HG03159 (cell line): Measurements from ENCODE around the gene MSMO1.
"Not testable (repeated sequence)": the region's sequence is repeated elsewhere in the genome, so short reads cannot be mapped to it uniquely, and the experiment has no call there.

Experiments
- ATAC-seq: cut with Tn5 transposase; IDR thresholded peaks from one replicate; pipeline ENCODE4 v1.9.1; 2021; ENCODE audit warnings: mild to moderate bottlenecking, moderate library complexity; ENCODE audit not compliant: unreplicated experiment

The MSMO1 gene

DNA sequence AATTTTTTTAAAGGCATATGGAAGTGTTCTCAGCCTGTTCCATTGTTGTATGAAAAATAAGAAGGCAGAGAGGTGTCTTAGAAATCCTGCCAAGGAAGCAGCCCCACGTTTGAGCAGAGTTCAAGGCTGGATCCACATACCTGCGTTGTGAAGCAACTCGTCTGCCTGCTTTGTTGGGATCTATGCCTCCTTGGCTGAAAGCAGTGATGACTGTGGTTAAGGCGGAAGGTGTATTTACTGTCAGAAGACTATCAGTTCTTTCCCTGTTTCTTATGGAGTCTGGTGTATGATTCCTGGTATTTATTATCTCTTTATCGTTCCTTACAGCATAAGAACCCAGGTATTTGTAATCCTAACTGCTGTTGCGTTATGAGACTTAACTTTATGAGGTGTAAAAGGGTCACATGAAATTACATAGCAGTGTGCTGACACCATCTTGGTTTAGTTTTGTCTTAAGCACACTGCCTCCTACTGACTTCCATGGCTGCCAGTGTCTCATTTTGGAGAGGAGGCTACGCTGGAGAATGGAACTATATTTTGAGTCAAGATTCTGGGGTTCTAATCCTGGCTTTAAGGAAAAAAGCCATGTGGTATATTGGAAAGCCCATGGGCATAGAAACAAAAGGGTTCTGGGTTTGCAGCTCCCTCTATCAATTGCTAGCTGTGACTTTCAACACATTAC, 3.1 kb upstream of the MSMO1 start:
- ATAC-seq = no peak

- ATAC-seq = no peak
These were observed 2.6 kb upstream of the MSMO1 start for GRCh38 chr4:165324918-165325304.

GRCh38 chr4:165325732-165326512, 1.5 kb upstream of the MSMO1 start:
- no peak for ATAC-seq

GRCh38 chr4:165326831-165327210, 648 bp upstream of the MSMO1 start:
- peak; percentile 17 for ATAC-seq

GRCh38 chr4:165328101-165328425, 594 bp downstream of the MSMO1 start:
- peak; percentile 0 for ATAC-seq

- ATAC-seq = no peak
These were observed 1.2 kb downstream of the MSMO1 start for GRCh38 chr4:165328708-165329107.

DNA sequence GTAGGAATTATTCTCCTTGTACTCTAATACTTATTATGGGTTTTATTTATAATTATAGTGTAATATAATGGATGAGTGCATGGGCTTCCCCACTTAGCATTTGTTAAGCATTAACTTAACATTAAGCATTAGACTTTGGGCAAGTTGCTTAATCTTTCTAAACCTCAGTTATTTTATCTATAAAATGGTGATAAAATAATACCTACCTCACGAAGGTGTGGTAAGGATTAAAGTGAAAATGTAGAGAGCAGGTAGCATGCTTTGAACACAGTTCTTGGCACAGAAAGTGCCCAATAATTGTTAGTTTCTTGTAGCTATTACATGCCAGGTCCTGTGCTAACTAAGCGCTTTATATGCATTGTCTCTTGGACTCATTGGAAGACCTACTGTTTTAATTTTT, 2.6 kb downstream of the MSMO1 start:
- ATAC-seq = no peak

- ATAC-seq = no peak
These were observed 3.2 kb downstream of the MSMO1 start for GRCh38 chr4:165330666-165331065.

DNA sequence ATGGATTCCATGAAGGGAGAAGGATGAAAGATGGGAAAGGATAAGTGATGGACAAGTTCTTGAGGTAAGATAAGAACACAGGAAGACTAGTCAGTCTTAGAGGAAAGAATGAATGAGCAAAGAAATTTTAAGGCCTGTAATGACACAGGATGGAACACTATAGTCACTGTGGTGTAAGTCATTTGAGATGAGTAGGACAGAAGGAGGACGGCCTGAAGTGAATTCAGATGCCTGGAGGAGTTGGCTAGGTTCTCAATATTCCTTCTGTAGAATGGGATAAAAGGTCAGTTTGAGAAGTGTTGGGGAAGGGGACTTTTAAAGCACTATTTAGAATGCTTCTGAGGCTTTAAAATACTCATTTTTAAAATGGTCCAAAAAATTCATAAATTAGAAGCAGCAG, 3.9 kb downstream of the MSMO1 start:
- ATAC-seq = no peak

DNA sequence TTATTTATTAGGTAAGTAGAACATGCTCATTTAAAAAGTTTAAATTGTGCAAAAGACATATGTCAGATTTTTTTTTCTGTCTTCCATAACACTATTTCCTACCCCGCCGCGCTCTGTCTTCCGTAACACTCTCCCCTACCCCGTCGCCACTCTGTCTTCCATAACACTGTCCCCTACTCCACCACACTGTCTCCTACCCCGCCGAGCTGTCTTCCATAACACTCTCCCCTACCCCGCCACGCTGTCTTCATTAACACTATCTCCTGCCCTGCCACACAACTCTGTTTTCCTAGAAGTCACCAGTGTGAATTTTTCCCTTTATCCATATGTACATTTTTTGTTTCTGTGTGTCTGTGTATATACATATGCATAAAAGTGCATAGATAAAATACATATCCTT, 4.4 kb downstream of the MSMO1 start:
- no peak for ATAC-seq

GRCh38 chr4:165332502-165332901, 5.0 kb downstream of the MSMO1 start:
- no peak for ATAC-seq

- no peak for ATAC-seq
These were observed 7.8 kb downstream of the MSMO1 start for GRCh38 chr4:165335163-165335703.

DNA sequence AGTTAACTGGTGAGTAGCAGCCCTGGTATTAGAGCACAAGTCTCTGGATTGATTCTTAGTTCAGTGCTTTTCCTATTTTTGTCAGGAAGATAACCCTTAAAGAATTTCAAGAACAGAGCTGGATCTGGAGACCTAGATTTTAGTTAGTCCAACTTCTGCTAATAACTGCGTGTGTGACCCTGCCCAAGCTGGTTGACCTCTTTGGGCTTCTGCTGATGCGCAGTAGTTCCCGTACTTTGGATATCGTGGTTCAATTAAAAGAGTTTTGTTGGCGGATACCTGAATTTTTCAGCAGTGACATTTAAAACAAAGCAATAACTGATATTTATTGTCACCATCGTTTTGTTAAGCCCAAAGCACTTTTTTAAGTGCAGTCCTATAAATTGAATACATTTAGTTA, 9.3 kb downstream of the MSMO1 start:
- ATAC-seq = no peak

GRCh38 chr4:165342340-165342739, 14.9 kb downstream of the MSMO1 start:
- ATAC-seq = not testable (repeated sequence)

DNA sequence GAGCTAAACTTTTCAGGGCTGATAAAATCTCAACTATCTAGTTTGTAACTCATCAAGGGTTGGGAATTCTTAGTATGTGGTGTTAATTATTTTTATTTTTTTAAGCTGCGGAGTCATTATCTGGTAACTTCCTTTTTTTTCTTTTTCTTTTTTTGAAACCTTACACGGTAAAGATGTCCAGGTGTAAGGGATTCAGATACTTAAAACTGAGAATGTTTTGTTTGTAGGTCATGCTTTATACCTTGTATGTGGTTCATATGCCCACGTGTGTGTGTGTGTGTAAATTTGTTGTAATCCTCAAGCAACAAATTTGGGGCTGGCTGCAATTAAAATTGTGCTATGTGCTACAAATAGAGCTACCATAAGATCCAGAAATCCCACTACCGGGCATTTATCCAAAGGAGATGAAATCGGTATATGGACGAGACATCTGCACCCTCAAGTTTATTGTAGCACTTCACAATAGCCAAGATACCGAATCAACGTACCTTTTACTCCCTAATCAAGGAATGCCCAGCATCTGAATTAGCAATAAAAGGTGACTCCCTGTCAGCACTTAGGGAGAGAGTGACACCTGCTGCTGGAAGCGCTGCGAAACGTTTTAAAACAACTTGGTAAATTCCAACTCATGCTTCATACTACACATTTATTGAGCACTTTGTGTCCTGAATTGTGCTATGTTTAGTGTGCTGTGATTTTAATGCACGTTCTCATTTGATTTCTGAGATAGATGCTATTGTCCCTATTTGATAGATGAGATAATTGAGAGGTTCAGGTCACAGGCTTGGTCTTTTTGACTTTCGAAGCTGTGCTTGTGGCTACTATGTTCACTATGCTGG, 16.1 kb downstream of the MSMO1 start:
- ATAC-seq = no peak

GRCh38 chr4:165345666-165346417, 18.4 kb downstream of the MSMO1 start:
- ATAC-seq = no peak

DNA sequence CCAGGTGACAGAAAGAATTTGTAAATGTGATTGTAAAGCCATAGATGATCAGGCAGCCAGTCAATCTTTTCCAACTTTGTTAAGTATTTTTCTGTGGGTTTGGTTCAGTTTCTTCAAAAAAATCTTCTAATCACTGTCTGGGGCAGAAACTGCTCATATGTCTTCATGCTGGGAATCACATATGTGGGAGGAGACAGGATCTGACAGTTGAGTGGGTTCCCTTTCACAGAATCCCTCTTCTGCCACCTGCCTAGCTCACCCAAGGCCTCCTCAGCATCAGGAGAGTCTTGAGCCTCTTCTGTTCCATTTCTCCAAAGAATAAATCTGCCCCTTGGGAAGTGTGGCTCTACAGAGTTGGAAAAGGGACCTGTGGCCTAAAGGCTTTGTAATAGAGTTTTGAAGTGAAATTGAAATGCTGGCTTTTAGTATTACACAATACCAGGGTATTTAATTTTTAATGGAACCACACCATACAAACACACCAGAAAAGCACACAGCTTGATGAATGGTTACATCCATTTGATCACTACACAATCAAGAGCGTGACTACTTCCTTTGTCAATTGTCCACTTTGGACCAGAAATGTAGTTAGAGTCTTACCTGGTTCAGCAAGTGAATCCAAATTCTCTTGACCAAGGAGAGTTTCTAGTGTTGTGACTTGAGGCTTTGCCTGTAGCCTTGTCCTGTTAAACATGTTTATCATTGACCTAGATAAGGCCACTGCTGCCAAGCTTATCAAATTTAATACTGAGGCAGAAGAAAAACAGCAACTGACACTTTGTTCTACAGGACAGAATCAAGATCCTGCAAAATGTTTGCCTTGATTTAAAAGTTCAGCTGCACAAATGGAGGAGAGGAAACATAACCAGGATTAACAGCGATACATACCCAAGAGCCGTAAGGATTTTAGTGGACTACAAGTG, 20.4 kb downstream of the MSMO1 start:
- no peak for ATAC-seq

DNA sequence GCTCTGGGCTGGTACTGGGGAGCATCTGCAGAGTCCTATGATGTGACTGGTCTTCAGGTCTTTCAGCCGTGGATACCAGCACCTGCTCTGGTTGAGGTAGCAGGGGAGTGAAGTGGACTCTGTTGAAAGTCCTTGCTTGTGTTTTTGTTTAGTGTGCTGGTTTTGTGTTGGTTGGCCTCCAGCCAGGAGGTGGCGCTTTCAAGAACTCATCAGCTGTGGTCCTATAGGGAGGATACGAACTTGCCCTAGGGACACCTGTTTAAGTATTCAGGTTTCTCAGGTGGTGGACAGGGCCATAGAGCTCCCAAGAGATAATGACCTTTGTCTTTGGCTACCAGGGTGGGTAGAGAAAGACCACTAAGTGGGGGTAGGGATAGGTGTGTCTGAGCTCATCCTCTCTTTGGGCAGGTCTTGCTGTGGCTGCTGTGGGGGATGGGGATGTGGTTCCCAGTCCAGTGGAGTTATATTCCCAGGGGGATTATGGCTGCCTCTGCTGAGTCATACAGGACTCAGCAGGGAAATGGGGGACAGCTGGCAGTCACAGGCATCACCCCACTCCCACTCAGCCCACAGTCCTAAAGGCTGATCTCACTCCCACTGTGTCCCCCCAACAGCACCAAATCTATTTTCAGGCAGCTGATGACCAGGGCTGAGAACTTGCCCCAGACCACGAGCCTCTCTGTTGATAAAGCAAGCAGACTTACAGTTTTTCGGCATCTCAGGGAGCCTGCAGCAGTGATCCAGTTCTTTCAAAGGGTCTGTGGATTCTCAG, 24.1 kb downstream of the MSMO1 start:
- no peak for ATAC-seq

DNA sequence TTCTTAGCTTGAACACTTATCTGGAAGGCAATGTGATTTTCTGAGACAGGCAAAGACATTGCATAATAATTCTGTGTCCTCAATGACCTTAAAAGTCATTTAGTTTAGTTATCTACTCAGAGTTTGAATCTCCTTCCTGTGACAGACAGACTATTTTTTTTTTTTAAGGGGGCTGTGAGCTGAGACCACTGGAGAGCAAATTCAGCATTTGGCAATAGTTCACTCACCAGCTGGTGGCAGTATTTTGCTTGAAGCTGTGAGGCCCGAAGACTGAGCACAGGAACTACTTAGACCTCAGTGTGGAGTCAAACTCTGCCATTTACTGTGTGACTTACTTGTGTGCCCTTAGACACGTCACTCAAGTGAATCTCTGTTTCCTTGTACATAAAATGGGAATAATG, 28.4 kb downstream of the MSMO1 start:
- ATAC-seq = peak; percentile 62
